AG04449 (cell line): Measurements from ENCODE around the gene RETREG1.
"Not testable (repeated sequence)": the region's sequence is repeated elsewhere in the genome, so short reads cannot be mapped to it uniquely, and the experiment has no call there.

ENCODE experiments used
- CTCF ChIA-PET: fragments of 350-600 bp; formaldehyde crosslinking; extraction: SDS; loops from one replicate; lab custom pipeline; 2021; ENCODE audit warnings: antibody characterized with exemption; lab: Yijun Ruan, JAX
- POLR2A ChIA-PET: fragments of 400-600, 350-600 bp; formaldehyde crosslinking; extraction: SDS; loops from one replicate; lab custom pipeline; 2020; ENCODE audit warnings: antibody characterized with exemption, inconsistent platforms; lab: Yijun Ruan, JAX
- DNase-seq: peaks from one replicate; pipeline ENCODE4 v3.0.0-alpha.2; 2010; ENCODE audit warnings: low read depth, low spot score
- H3K4me3 ChIP-seq: 2 replicates; pipeline ENCODE4 v1.5.1; 2011; ENCODE audit warnings: low read depth, mild to moderate bottlenecking, control low read depth, low read length
- CTCF ChIP-seq: IDR thresholded peaks from one replicate; pipeline ENCODE4 v1.5.1; 2011; ENCODE audit warnings: mild to moderate bottlenecking, moderate library complexity, low read length, control low read depth, inconsistent platforms; ENCODE audit not compliant: insufficient read depth; ENCODE audit errors: missing control alignments

RETREG1 gene

GRCh38 chr5:16661713-16662112, 44.9 kb upstream of the RETREG1 start:
- H3K4me3 ChIP-seq = no peak overlapping the region
- CTCF ChIA-PET = no interaction called here
- no peak for DNase-seq
- TF ChIP-seq CTCF = no peak
- POLR2A ChIA-PET = no interaction called here

DNA sequence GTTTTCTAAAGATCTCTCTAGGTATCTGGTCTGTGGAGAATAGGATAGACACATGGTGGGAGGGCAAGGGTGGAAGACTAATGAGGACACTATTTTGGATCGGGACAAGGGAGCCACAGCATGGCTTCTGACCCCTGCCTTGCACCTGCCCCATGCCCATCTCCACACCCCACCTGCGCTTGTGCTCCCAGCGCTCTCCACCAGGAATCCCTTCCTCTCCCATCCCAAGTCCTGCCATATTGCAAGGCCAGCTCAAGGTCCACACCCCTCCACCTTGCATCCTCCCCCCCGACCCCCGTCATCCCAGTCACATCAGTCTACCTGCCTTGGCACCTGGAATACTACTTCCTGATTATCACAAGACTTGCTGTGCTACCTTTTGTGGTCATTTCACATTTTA, 44.2 kb upstream of the RETREG1 start:
- DNase-seq = no peak
- CTCF ChIA-PET = no interaction called here
- TF ChIP-seq CTCF = no peak
- POLR2A ChIA-PET = no interaction called here
- no peak overlapping the region for H3K4me3 ChIP-seq

- TF ChIP-seq CTCF = no peak
- no peak overlapping the region for H3K4me3 ChIP-seq
- CTCF ChIA-PET = no interaction called here
- no peak for DNase-seq
- POLR2A ChIA-PET = no interaction called here
Measured at GRCh38 chr5:16659536-16659935, 42.7 kb upstream of the RETREG1 start.

GRCh38 chr5:16656561-16657191, 39.9 kb upstream of the RETREG1 start:
- no peak for TF ChIP-seq CTCF
- ChIA-PET CTCF (interaction anchor here (0.9 to 1.6 kb wide), 2 partner anchors 34 to 534 kb away, joined by 3 to 4 read pairs; no protein-coding TSS in a partner anchor), POLR2A (no interaction called here)
- no peak overlapping the region for H3K4me3 ChIP-seq
- no peak for DNase-seq

GRCh38 chr5:16654647-16655334, 38.0 kb upstream of the RETREG1 start:
- no peak for TF ChIP-seq CTCF
- CTCF ChIA-PET = no interaction called here

DNA sequence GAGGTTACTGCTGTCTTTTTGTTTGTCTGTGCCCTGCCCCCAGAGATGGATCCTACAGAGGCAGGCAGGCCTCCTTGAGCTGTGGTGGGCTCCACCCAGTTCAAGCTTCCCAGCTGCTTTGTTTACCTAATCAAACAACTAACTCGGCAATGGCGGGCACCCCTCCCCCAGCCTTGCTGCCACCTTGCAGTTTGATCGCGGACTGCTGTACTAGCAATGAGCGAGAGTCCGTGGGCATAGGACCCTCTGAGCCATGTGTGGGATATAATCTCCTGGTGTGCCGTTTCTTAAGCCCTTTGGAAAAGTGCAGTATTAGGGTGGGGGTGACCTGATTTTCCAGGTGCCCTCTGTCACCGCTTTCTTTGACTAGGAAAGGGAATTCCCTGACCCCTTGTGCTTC, 31.9 kb upstream of the RETREG1 start:
- H3K4me3 ChIP-seq, POLR2A ChIA-PET, CTCF ChIA-PET, DNase-seq: not testable (repeated sequence)

More at GRCh38 chr5:16654647-16655334, 38.0 kb upstream of the RETREG1 start:
- POLR2A ChIA-PET = no interaction called here
- no peak overlapping the region for H3K4me3 ChIP-seq
- DNase-seq = no peak
